C4-2B (cell line): Measurements from ENCODE around the gene NXPE2.

Source experiments
- H3K27ac ChIP-seq: fragments of 450-650 bp; 2 replicates; pipeline ENCODE4 v1.5.1; 2017
- CTCF ChIP-seq: fragments of 450-650 bp; conservative IDR thresholded peaks from 2 replicates; pipeline ENCODE4 v1.5.1; 2017; ENCODE audit warnings: mild to moderate bottlenecking
- ZFX ChIP-seq: fragments of 450-650 bp; IDR thresholded peaks from 2 replicates; pipeline ENCODE4 v1.6.1; 2017

NXPE2 gene

GRCh38 chr11:114709960-114710359 is 31.6 kb downstream of the NXPE2 start:
- no peak overlapping the region for H3K27ac ChIP-seq
- TF ChIP-seq CTCF (no peak), ZFX (no peak)

GRCh38 chr11:114713756-114714155 is 35.4 kb downstream of the NXPE2 start:
- no peak overlapping the region for H3K27ac ChIP-seq
- TF ChIP-seq ZFX (no peak), CTCF (no peak)

GRCh38 chr11:114719562-114719961 is 41.2 kb downstream of the NXPE2 start:
- no peak overlapping the region for H3K27ac ChIP-seq
- TF ChIP-seq CTCF, result no peak
- TF ChIP-seq ZFX, result no peak

- no peak overlapping the region for H3K27ac ChIP-seq
- no peak for TF ChIP-seq CTCF
- TF ChIP-seq ZFX, result no peak
These were observed 46.7 kb downstream of the NXPE2 start for GRCh38 chr11:114724916-114725524.

GRCh38 chr11:114725623-114726022 is 47.3 kb downstream of the NXPE2 start:
- TF ChIP-seq ZFX, result no peak
- TF ChIP-seq CTCF, result no peak
- no peak overlapping the region for H3K27ac ChIP-seq

GRCh38 chr11:114736806-114737205 is 58.5 kb downstream of the NXPE2 start:
- H3K27ac ChIP-seq, result no peak overlapping the region
- TF ChIP-seq CTCF (no peak), ZFX (no peak)

GRCh38 chr11:114738954-114739353 is 60.6 kb downstream of the NXPE2 start:
- no peak for TF ChIP-seq ZFX
- peak; percentile 85 for TF ChIP-seq CTCF

More at GRCh38 chr11:114738954-114739353, 60.6 kb downstream of the NXPE2 start:
- H3K27ac ChIP-seq, result no peak overlapping the region
